Measurements from ENCODE around the gene RBBP7.

- TF ChIP-seq, protein P1, sequence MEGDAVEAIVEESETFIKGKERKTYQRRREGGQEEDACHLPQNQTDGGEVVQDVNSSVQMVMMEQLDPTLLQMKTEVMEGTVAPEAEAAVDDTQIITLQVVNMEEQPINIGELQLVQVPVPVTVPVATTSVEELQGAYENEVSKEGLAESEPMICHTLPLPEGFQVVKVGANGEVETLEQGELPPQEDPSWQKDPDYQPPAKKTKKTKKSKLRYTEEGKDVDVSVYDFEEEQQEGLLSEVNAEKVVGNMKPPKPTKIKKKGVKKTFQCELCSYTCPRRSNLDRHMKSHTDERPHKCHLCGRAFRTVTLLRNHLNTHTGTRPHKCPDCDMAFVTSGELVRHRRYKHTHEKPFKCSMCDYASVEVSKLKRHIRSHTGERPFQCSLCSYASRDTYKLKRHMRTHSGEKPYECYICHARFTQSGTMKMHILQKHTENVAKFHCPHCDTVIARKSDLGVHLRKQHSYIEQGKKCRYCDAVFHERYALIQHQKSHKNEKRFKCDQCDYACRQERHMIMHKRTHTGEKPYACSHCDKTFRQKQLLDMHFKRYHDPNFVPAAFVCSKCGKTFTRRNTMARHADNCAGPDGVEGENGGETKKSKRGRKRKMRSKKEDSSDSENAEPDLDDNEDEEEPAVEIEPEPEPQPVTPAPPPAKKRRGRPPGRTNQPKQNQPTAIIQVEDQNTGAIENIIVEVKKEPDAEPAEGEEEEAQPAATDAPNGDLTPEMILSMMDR (IDR thresholded peaks at IDR 0.05; ENCODE audit: low read depth, low read length), result peak; percentile 67
- TF ChIP-seq EZH2phosphoT487 (IDR thresholded peaks at IDR 0.05; ENCODE audit: low read depth), result no peak
Observed at GRCh38 chrX:16826207-16826606, 44.0 kb downstream of the RBBP7 start.
